Adipocyte (in vitro differentiated cells): ENCODE data around the gene OXA1L.
"Not testable (repeated sequence)": the region's sequence is repeated elsewhere in the genome, so short reads cannot be mapped to it uniquely, and the experiment has no call there.

ENCODE experiments used
- DNase-seq: peaks from one replicate; pipeline ENCODE4 v3.0.0-alpha.2; 2015; ENCODE audit warnings: low read depth
- H3K27me3 ChIP-seq: replicated peaks from 2 replicates; pipeline ENCODE4 v1.7.0; 2013; ENCODE audit warnings: mild to moderate bottlenecking, low read length, moderate library complexity; ENCODE audit not compliant: control insufficient read depth, insufficient read depth
- H3K36me3 ChIP-seq: 2 replicates; pipeline ENCODE4 v1.7.0; 2013; ENCODE audit warnings: low read length, mild to moderate bottlenecking, moderate library complexity; ENCODE audit not compliant: control insufficient read depth, insufficient read depth, severe bottlenecking
- H3K4me1 ChIP-seq: 2 replicates; pipeline ENCODE4 v1.7.0; 2013; ENCODE audit warnings: mild to moderate bottlenecking, low read length, moderate library complexity; ENCODE audit not compliant: control insufficient read depth, insufficient read depth
- H3K4me3 ChIP-seq: 2 replicates; pipeline ENCODE4 v1.7.0; 2013; ENCODE audit warnings: mild to moderate bottlenecking, low read length, moderate library complexity
- H3K9ac ChIP-seq: 2 replicates; pipeline ENCODE4 v1.7.0; 2013; ENCODE audit warnings: mild to moderate bottlenecking, low read length, moderate library complexity
- H3K9me3 ChIP-seq: 2 replicates; pipeline ENCODE4 v1.7.0; 2013; ENCODE audit warnings: mild to moderate bottlenecking, low read length, moderate library complexity; ENCODE audit not compliant: control insufficient read depth

Gene OXA1L

GRCh38 chr14:22801716-22802115 lies 35.2 kb downstream of the OXA1L start:
- H3K27me3 ChIP-seq = peaks cover 7% of the 10 kb centered on the region
- no peak overlapping the region for H3K4me3 ChIP-seq
- H3K4me1 ChIP-seq = peaks cover 10% of the 10 kb centered on the region
- H3K9me3 ChIP-seq = no peaks in the 10 kb centered on the region
- no peaks in the 10 kb centered on the region for H3K36me3 ChIP-seq
- no peak for DNase-seq
- H3K9ac ChIP-seq = no peak overlapping the region

GRCh38 chr14:22802860-22803686 lies 36.6 kb downstream of the OXA1L start:
- H3K9ac ChIP-seq = no peak overlapping the region
- no peak for DNase-seq
- H3K9me3 ChIP-seq = no peaks in the 10 kb centered on the region
- no peak overlapping the region for H3K4me3 ChIP-seq
- H3K36me3 ChIP-seq = no peaks in the 10 kb centered on the region
- H3K4me1 ChIP-seq = peaks cover 10% of the 10 kb centered on the region
- no peaks in the 10 kb centered on the region for H3K27me3 ChIP-seq

DNA sequence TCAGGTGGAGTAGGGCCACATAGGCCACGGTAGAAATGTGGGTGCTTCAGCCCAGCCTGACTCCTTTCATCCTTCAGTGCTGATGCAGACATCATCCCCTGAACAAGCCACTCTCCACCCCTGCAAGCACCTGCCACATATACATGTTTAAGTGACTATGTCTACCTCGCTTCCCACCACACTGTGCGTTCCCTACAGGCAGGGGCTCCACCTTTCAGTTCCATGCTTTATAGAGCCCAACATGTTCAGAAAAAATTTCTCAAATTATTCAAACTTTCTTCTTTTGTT lies 37.1 kb downstream of the OXA1L start:
- DNase-seq = no peak
- H3K27me3 ChIP-seq = no peaks in the 10 kb centered on the region
- no peaks in the 10 kb centered on the region for H3K9me3 ChIP-seq
- no peaks in the 10 kb centered on the region for H3K36me3 ChIP-seq
- H3K4me1 ChIP-seq = peaks cover 5% of the 10 kb centered on the region
- no peak overlapping the region for H3K9ac ChIP-seq
- H3K4me3 ChIP-seq = no peak overlapping the region

DNA sequence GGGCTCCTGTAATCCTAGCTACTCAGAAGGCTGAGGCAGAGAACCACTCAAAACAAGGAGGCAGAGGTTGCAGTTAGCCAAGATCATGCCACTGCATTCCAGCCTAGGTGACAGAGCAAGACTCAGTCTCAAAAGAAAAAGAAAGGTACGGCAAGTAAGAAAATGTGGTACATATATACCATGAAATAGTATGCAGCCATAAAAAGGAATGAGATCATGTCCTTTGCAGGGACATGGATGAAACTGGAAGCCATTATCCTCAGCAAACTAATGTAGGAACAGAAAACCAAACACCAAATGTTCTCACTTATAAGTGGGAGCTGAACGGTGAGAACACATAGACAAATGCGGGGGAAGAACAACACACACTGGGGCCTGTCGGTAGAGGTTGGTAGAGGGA lies 38.7 kb downstream of the OXA1L start:
- H3K36me3 ChIP-seq, H3K4me1 ChIP-seq, H3K9ac ChIP-seq, H3K4me3 ChIP-seq, H3K9me3 ChIP-seq, H3K27me3 ChIP-seq, DNase-seq: not testable (repeated sequence)

GRCh38 chr14:22807432-22808087 lies 41.1 kb downstream of the OXA1L start:
- Histone ChIP-seq H3K36me3 (no peaks in the 10 kb centered on the region), H3K9me3 (no peaks in the 10 kb centered on the region), H3K9ac (no peak overlapping the region), H3K4me3 (no peak overlapping the region), H3K27me3 (no peaks in the 10 kb centered on the region), H3K4me1 (no peaks in the 10 kb centered on the region)
- no peak for DNase-seq

GRCh38 chr14:22808388-22809209 lies 42.1 kb downstream of the OXA1L start:
- no peaks in the 10 kb centered on the region for H3K36me3 ChIP-seq
- no peaks in the 10 kb centered on the region for H3K27me3 ChIP-seq
- H3K4me3 ChIP-seq = no peak overlapping the region
- DNase-seq = no peak
- no peaks in the 10 kb centered on the region for H3K4me1 ChIP-seq
- no peak overlapping the region for H3K9ac ChIP-seq
- H3K9me3 ChIP-seq = no peaks in the 10 kb centered on the region

- no peak overlapping the region for H3K4me3 ChIP-seq
- H3K4me1 ChIP-seq = peaks cover 7% of the 10 kb centered on the region
- no peak for DNase-seq
- no peaks in the 10 kb centered on the region for H3K27me3 ChIP-seq
- no peaks in the 10 kb centered on the region for H3K9me3 ChIP-seq
- H3K36me3 ChIP-seq = no peaks in the 10 kb centered on the region
- H3K9ac ChIP-seq = no peak overlapping the region
Observed at GRCh38 chr14:22811722-22812121, 45.2 kb downstream of the OXA1L start.

DNA sequence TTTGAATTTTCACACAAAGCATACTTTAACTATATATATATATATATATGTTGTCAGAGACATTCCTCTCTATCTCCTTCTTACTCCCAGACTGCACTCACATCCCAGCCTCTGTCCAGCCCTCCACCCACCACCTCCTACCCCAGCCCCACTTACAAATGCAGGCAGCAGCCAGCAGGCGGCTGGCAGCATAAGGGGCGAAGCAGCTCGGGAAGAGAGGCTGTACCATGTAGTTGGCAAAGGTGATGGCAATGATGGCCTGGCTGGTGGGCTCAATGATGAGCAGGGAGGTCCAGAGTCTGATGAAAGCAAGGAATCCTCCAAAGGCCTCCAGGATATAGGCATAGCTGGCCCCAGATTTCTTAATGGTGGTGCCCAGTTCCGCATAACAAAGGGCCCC lies 46.3 kb downstream of the OXA1L start:
- no peaks in the 10 kb centered on the region for H3K36me3 ChIP-seq
- no peaks in the 10 kb centered on the region for H3K9me3 ChIP-seq
- DNase-seq = no peak
- H3K9ac ChIP-seq = no peak overlapping the region
- peaks cover 8% of the 10 kb centered on the region for H3K4me1 ChIP-seq
- H3K4me3 ChIP-seq = no peak overlapping the region
- H3K27me3 ChIP-seq = no peaks in the 10 kb centered on the region

DNA sequence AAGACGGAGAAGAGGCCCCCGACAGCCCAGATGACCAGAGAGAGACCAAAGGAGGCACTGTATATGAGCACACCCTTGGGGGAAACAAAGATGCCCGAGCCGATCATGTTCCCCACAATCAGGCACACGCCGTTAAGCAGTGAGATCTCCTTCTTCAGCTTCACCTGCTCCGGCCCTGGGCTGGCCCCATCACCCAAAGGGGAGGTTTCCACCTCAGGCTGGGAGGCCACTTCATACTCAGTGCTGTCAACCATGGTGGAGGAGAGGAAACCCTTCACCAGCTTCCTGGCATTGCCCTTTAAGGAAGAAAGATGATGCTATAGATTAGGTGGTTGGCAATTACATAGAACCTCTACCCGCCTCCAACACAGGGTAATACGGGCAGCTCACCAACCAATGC lies 46.7 kb downstream of the OXA1L start:
- Histone ChIP-seq H3K4me3 (no peak overlapping the region), H3K36me3 (no peaks in the 10 kb centered on the region), H3K27me3 (no peaks in the 10 kb centered on the region), H3K4me1 (peaks cover 11% of the 10 kb centered on the region), H3K9ac (no peak overlapping the region), H3K9me3 (no peaks in the 10 kb centered on the region)
- no peak for DNase-seq

GRCh38 chr14:22814373-22814772 lies 47.9 kb downstream of the OXA1L start:
- no peaks in the 10 kb centered on the region for H3K36me3 ChIP-seq
- no peak overlapping the region for H3K9ac ChIP-seq
- H3K4me1 ChIP-seq = peaks cover 16% of the 10 kb centered on the region
- no peak for DNase-seq
- H3K4me3 ChIP-seq = no peak overlapping the region
- H3K27me3 ChIP-seq = no peaks in the 10 kb centered on the region
- no peaks in the 10 kb centered on the region for H3K9me3 ChIP-seq

DNA sequence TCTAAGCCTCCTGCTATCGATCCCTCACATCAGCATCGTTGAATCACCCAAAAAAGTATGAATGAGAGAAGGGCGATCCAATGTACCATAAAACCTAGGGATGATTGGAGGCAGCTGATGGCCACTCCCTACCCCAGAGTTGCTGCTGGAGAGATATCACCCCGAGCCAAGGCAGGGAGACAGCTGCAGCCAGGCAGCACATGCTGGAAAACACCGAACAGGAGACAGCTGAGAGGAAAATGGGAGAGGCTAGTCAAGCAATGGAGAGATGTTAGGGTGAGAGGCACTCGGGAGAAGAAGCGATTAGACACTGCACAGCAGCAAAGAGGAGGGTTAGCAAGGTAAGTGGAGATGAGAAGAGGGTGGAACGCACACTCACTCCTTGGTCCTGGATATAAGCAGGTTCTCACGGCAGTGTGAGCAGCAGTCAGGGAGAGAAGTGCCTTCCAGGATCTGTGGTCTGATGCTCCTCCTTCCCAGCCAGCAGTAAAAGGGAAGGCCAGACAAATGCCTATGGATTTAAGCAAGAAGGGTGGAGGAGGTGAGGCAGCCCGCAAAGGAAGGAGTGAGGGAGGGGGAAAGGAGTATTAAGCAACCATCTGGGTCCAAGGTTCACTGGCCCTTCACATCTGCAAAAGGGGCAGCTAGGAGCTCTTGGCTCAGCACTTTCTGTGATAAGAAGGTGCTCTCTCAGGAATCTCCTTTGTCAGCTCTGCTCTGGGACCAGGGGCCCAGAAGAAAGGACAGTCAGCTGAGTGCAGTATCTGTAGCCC lies 48.6 kb downstream of the OXA1L start, which contains the start of gene SLC7A7:
Gene SLC7A7, minus strand, starts transcription at position 495 of the 773 bp plus-strand sequence. CDS start 2,037 bp downstream, outside the sequence.
- Histone ChIP-seq H3K9me3 (no peaks in the 10 kb centered on the region), H3K4me3 (no peak within 1 kb of the TSS), H3K36me3 (no peaks in the 10 kb centered on the region), H3K27me3 (no peaks in the 10 kb centered on the region), H3K9ac (no peak within 1 kb of the TSS), H3K4me1 (peaks cover 24% of the 10 kb centered on the region)
- DNase-seq = no peak
